ENCODE results near the gene ARFGAP2.

DNA sequence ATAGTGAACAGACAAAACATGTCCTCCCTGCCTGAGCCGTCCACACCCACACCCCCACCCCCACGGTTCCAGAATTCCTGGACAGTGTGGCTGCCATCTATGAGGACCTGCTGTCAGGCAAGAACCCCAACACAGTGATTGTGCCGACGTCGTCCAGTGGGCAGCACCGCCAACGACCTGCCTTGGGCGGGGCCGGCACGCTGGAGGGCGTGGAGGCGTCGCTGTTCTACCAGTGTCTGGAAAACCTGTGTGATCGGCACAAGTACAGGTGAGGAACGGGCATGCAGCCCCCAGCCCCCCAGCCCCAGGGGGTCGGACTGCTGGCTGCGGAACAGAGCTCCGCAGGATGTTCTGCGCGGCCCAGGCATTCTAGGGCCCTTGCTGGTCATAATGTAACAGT lies 19.7 kb downstream of the ARFGAP2 start:
- TF ChIP-seq CTCF (IDR thresholded peaks at IDR 0.05), result no peak
- TF ChIP-seq POLR2A (IDR thresholded peaks at IDR 0.05), result no peak

All from testis (tissue), 2 donors.